Naive thymus-derived CD4-positive, alpha-beta T cell (primary cell): ENCODE results near the gene RBM33. TPM values are rescaled to one million over a fixed set of nuclear protein-coding genes. Genes with fewer than 3 reads are reported as not detected.

Source experiments
- ATAC-seq: fragments of 150-1000 bp; cut with Tn5 transposase; 2 replicates; pipeline ENCODE4 v1.10.0; 2021; ENCODE audit warnings: mild to moderate bottlenecking, moderate library complexity
- CTCF ChIA-PET: fragments of 350-600 bp; sonication (Branson Sonifier 250); formaldehyde crosslinking; loops from one replicate; lab custom pipeline; 2021; ENCODE audit warnings: antibody characterized with exemption; lab: Charles Lee
- POLR2A ChIA-PET: fragments of 350-600 bp; sonication (Branson Sonifier 250); formaldehyde crosslinking; loops from one replicate; lab custom pipeline; 2021; ENCODE audit warnings: antibody characterized with exemption, inconsistent platforms; lab: Charles Lee
- DNase-seq, 9 donors: peaks; one replicate each; pipeline versions ENCODE4 v3.0.0 to v3.0.0-alpha.2; 2020 to 2022; ENCODE audit warnings: mixed read lengths in 1 of 9
- H3K27ac ChIP-seq: one replicate; pipeline ENCODE4 v1.7.0; 2013; ENCODE audit warnings: mild to moderate bottlenecking, low read depth, low read length, moderate library complexity
- H3K27me3 ChIP-seq, 2 donors: one replicate each; pipeline ENCODE4 v1.7.0; 2013; ENCODE audit warnings: low read length in 2 of 2, mild to moderate bottlenecking in 2 of 2, moderate library complexity in 2 of 2; ENCODE audit not compliant: control insufficient read depth in 2 of 2, insufficient read depth in 2 of 2
- H3K36me3 ChIP-seq, 3 experiments: 1 replicate in 2 of 3; 2 replicates in 1 of 3; pipeline ENCODE4 v1.7.0; 2013; ENCODE audit warnings: low read length in 3 of 3, mild to moderate bottlenecking in 3 of 3, moderate library complexity in 1 of 3; ENCODE audit not compliant: insufficient read depth in 3 of 3, control insufficient read depth in 2 of 3
- H3K4me1 ChIP-seq, 2 donors: one replicate each; pipeline ENCODE4 v1.7.0; 2013; ENCODE audit warnings: low read length in 2 of 2, mild to moderate bottlenecking in 2 of 2, moderate library complexity in 1 of 2; ENCODE audit not compliant: control insufficient read depth in 2 of 2, insufficient read depth in 2 of 2
- H3K4me3 ChIP-seq: 2 replicates; pipeline ENCODE4 v1.7.0; 2013; ENCODE audit warnings: mild to moderate bottlenecking, low read length
- H3K9me3 ChIP-seq, 3 experiments: 1 replicate in 2 of 3; 2 replicates in 1 of 3; pipeline ENCODE4 v1.7.0; 2013; ENCODE audit warnings: low read length in 3 of 3; ENCODE audit not compliant: control insufficient read depth in 2 of 3
- H3K27ac Mint-ChIP-seq, 9 donors: one replicate each; pipeline ENCODE4 v1.8.0; 2020 to 2022; ENCODE audit warnings: mixed read lengths in 9 of 9, mild to moderate bottlenecking in 8 of 9, moderate library complexity in 5 of 9, inconsistent platforms in 2 of 9
- H3K27me3 Mint-ChIP-seq, 5 donors: one replicate each; pipeline ENCODE4 v1.8.0; 2021 to 2022; ENCODE audit warnings: mixed read lengths in 5 of 5, mild to moderate bottlenecking in 1 of 5
- H3K36me3 Mint-ChIP-seq, 5 donors: one replicate each; pipeline ENCODE4 v1.8.0; 2020 to 2022; ENCODE audit warnings: mixed read lengths in 5 of 5, mild to moderate bottlenecking in 3 of 5, inconsistent platforms in 1 of 5
- H3K4me1 Mint-ChIP-seq, 7 donors: one replicate each; pipeline ENCODE4 v1.8.0; 2020 to 2022; ENCODE audit warnings: mixed read lengths in 7 of 7, mild to moderate bottlenecking in 3 of 7, inconsistent platforms in 1 of 7
- H3K4me3 Mint-ChIP-seq, 10 donors: one replicate each; pipeline ENCODE4 v1.8.0; 2020 to 2022; ENCODE audit warnings: mild to moderate bottlenecking in 10 of 10, mixed read lengths in 10 of 10, moderate library complexity in 6 of 10, inconsistent platforms in 2 of 10
- H3K9me3 Mint-ChIP-seq, 11 donors: one replicate each; pipeline ENCODE4 v1.8.0; 2020 to 2022; ENCODE audit warnings: mixed read lengths in 11 of 11, mild to moderate bottlenecking in 4 of 11, inconsistent platforms in 1 of 11, moderate library complexity in 1 of 11
- intact Hi-C, 2 donors: fragments of 100-400 bp; cut with micrococcal nuclease; formaldehyde crosslinking; loops; one replicate each; pipeline ENCODE4 v1.15.1; 2023
- polyA plus RNA-seq, 2 donors: library from polyadenylated mRNA; unstranded; fragments of 300-500 nt; fragmentation: Illumina TruSeq; gene quantifications; one replicate each; pipeline ENCODE4 v1.2.3, GENCODE V29; 2021
- total RNA-seq, 6 experiments: library from RNA in 5 of 6; stranded (reverse) in 5 of 6; gene quantifications; 1 replicate in 5 of 6; 2 replicates in 1 of 6; pipeline ENCODE4 v1.2.3 and lab custom pipeline; 2021 to 2026

RBM33 gene
- total and polyA plus RNA-seq, 7 experiments from 2014 or later, result 43.7 to 177 (median 143) TPM

- ChIA-PET CTCF (no interaction called here), POLR2A (no interaction called here)
- no peak overlapping the region for H3K4me3 ChIP-seq
- H3K9me3 Mint-ChIP-seq, result peaks cover 0 to 2% (median 0%) of the 10 kb centered on the region in 11 donors
- intact Hi-C loops, result loop anchor here in 1 of 2 donors (5.0 to 10.0 kb wide), 2 partner anchors 843 to 1200 kb away; partner anchors contain the start of gene RNF32
- H3K4me1 ChIP-seq, result no peaks in the 10 kb centered on the region
- DNase-seq (no peak), ATAC-seq (no peak)
- H3K4me1 Mint-ChIP-seq, result peaks cover 10 to 35% (median 17%) of the 10 kb centered on the region in 7 donors
- peaks cover 46 to 67% (median 56%) of the 10 kb centered on the region in 5 donors for H3K27me3 Mint-ChIP-seq
- H3K36me3 ChIP-seq, result no peaks in the 10 kb centered on the region
- peaks cover 0 to 5% (median 0%) of the 10 kb centered on the region in 5 donors for H3K36me3 Mint-ChIP-seq
- no peaks in the 10 kb centered on the region for H3K9me3 ChIP-seq
- H3K27ac ChIP-seq, result no peak overlapping the region
- peak overlapping the region in 3 of 10 donors; percentile 2 to 51 (median 51) for H3K4me3 Mint-ChIP-seq
- peaks cover 0 to 3% of the 10 kb centered on the region in 2 donors for H3K27me3 ChIP-seq
- H3K27ac Mint-ChIP-seq, result no peak overlapping the region
Observed at GRCh38 chr7:155802291-155802690, 157.8 kb downstream of the RBM33 start.

- CTCF ChIA-PET, result no interaction called here
- H3K27ac Mint-ChIP-seq, result no peak overlapping the region
- Histone ChIP-seq H3K9me3 (no peaks in the 10 kb centered on the region), H3K36me3 (no peaks in the 10 kb centered on the region), H3K27me3 (peaks cover 0 to 3% of the 10 kb centered on the region in 2 donors), H3K27ac (no peak overlapping the region), H3K4me3 (no peak overlapping the region), H3K4me1 (no peaks in the 10 kb centered on the region)
- peaks cover 12 to 38% (median 17%) of the 10 kb centered on the region in 7 donors for H3K4me1 Mint-ChIP-seq
- H3K4me3 Mint-ChIP-seq, result peak overlapping the region in 1 of 10 donors; percentile 75
- ATAC-seq (no peak), DNase-seq (no peak)
- H3K9me3 Mint-ChIP-seq, result peaks cover 0 to 3% (median 0%) of the 10 kb centered on the region in 11 donors
- peaks cover 53 to 74% (median 63%) of the 10 kb centered on the region in 5 donors for H3K27me3 Mint-ChIP-seq
- POLR2A ChIA-PET, result no interaction called here
- H3K36me3 Mint-ChIP-seq, result peaks cover 0 to 5% (median 0%) of the 10 kb centered on the region in 5 donors
- intact Hi-C loops, result loop anchor here in 1 of 2 donors (5.0 to 10.0 kb wide), 2 partner anchors 842 to 1199 kb away; partner anchors contain the start of gene RNF32
Observed at GRCh38 chr7:155802906-155803417, 158.5 kb downstream of the RBM33 start.

GRCh38 chr7:155803418-155804376 is 159.2 kb downstream of the RBM33 start:
- ChIA-PET POLR2A (no interaction called here), CTCF (no interaction called here)
- H3K27ac Mint-ChIP-seq, result peak overlapping the region in 1 of 9 donors; percentile 38
- H3K4me1 Mint-ChIP-seq, result peaks cover 6 to 32% (median 15%) of the 10 kb centered on the region in 7 donors
- H3K36me3 Mint-ChIP-seq, result peaks cover 0 to under 1% (median 0%) of the 10 kb centered on the region in 5 donors
- no peak for DNase-seq
- H3K9me3 Mint-ChIP-seq, result peaks cover 0 to 3% (median 0%) of the 10 kb centered on the region in 11 donors
- H3K27me3 Mint-ChIP-seq, result peaks cover 47 to 71% (median 57%) of the 10 kb centered on the region in 5 donors
- Histone ChIP-seq H3K27ac (no peak overlapping the region), H3K4me1 (no peaks in the 10 kb centered on the region), H3K36me3 (no peaks in the 10 kb centered on the region), H3K27me3 (peaks cover 0 to 3% of the 10 kb centered on the region in 2 donors), H3K9me3 (no peaks in the 10 kb centered on the region), H3K4me3 (no peak overlapping the region)
- intact Hi-C loops, result loop anchor here in 1 of 2 donors (2.0 to 10.0 kb wide), 3 partner anchors 295 to 1199 kb away; partner anchors contain the start of gene RNF32
- peak overlapping the region; percentile 20 to 85 (median 72) for H3K4me3 Mint-ChIP-seq
- ATAC-seq, result no peak

GRCh38 chr7:155804431-155804831 is 160.0 kb downstream of the RBM33 start:
- H3K9me3 ChIP-seq, result no peaks in the 10 kb centered on the region
- H3K4me3 ChIP-seq, result no peak overlapping the region
- H3K4me1 Mint-ChIP-seq, result peaks cover 3 to 34% (median 17%) of the 10 kb centered on the region in 7 donors
- POLR2A ChIA-PET, result no interaction called here
- ATAC-seq (no peak), DNase-seq (no peak)
- H3K36me3 Mint-ChIP-seq, result no peaks in the 10 kb centered on the region
- peaks cover 46 to 71% (median 55%) of the 10 kb centered on the region in 5 donors for H3K27me3 Mint-ChIP-seq
- no peak overlapping the region for H3K27ac Mint-ChIP-seq
- H3K27ac ChIP-seq, result no peak overlapping the region
- no peaks in the 10 kb centered on the region for H3K4me1 ChIP-seq
- H3K36me3 ChIP-seq, result no peaks in the 10 kb centered on the region
- intact Hi-C loops, result loop anchor here in 1 of 2 donors (2.0 to 10.0 kb wide), 3 partner anchors 296 to 1198 kb away; partner anchors contain the start of gene RNF32
- H3K27me3 ChIP-seq, result peaks cover 0 to 3% of the 10 kb centered on the region in 2 donors
- H3K9me3 Mint-ChIP-seq, result peaks cover 0 to 3% (median 0%) of the 10 kb centered on the region in 11 donors
- H3K4me3 Mint-ChIP-seq, result peak overlapping the region in 9 of 10 donors; percentile 10 to 75 (median 52)
- CTCF ChIA-PET, result no interaction called here

GRCh38 chr7:155804897-155805825 is 160.7 kb downstream of the RBM33 start:
- no peaks in the 10 kb centered on the region for H3K36me3 Mint-ChIP-seq
- no peak overlapping the region for H3K27ac Mint-ChIP-seq
- Histone ChIP-seq H3K36me3 (no peaks in the 10 kb centered on the region), H3K27ac (no peak overlapping the region), H3K27me3 (peaks cover 0 to 4% of the 10 kb centered on the region in 2 donors), H3K4me3 (peak overlapping the region; percentile 47), H3K4me1 (no peaks in the 10 kb centered on the region), H3K9me3 (no peaks in the 10 kb centered on the region)
- peaks cover 0 to 3% (median 0%) of the 10 kb centered on the region in 11 donors for H3K9me3 Mint-ChIP-seq
- ATAC-seq, result peak; percentile 63
- DNase-seq, result peak in 8 of 9 donors; percentile 22 to 78 (median 32)
- H3K4me3 Mint-ChIP-seq, result peak overlapping the region; percentile 66 to 85 (median 76)
- ChIA-PET POLR2A (no interaction called here), CTCF (no interaction called here)
- H3K27me3 Mint-ChIP-seq, result peaks cover 39 to 65% (median 49%) of the 10 kb centered on the region in 5 donors
- peaks cover 3 to 35% (median 17%) of the 10 kb centered on the region in 7 donors for H3K4me1 Mint-ChIP-seq
- intact Hi-C loops, result loop anchor here in 1 of 2 donors (2.0 to 10.0 kb wide), 6 partner anchors 296 to 1887 kb away; partner anchors contain the start of genes EN2 and RNF32
